GM21723 (cell line): Measurements from ENCODE around the gene GLRX.
A peak's percentile ranks its signal among the peaks of the same experiment; 100 is the strongest.
"Not testable (repeated sequence)": the region's sequence is repeated elsewhere in the genome, so short reads cannot be mapped to it uniquely, and the experiment has no call there.

Source experiments
- ATAC-seq: cut with Tn5 transposase; IDR thresholded peaks from one replicate; pipeline ENCODE4 v1.9.1; 2021; ENCODE audit warnings: mild to moderate bottlenecking, moderate library complexity; ENCODE audit not compliant: unreplicated experiment

The GLRX gene

GRCh38 chr5:95830226-95830625 is 7.7 kb upstream of the GLRX start:
- ATAC-seq, result no peak

- no peak for ATAC-seq
These were observed 5.3 kb upstream of the GLRX start for GRCh38 chr5:95827892-95828246.

GRCh38 chr5:95826949-95827891 is 4.7 kb upstream of the GLRX start:
- no peak for ATAC-seq

- no peak for ATAC-seq
These were observed 3.0 kb upstream of the GLRX start for GRCh38 chr5:95825495-95825894.

GRCh38 chr5:95824747-95825146 is 2.2 kb upstream of the GLRX start:
- ATAC-seq, result no peak

GRCh38 chr5:95823738-95824609 is 1.4 kb upstream of the GLRX start:
- ATAC-seq, result peak; percentile 45

GRCh38 chr5:95823218-95823737 is 752 bp upstream of the GLRX start:
- ATAC-seq, result peak; percentile 2

GRCh38 chr5:95822043-95822541 is 434 bp downstream of the GLRX start:
- peak; percentile 26 for ATAC-seq

GRCh38 chr5:95821110-95822021 is 1.2 kb downstream of the GLRX start:
- peak; percentile 30 for ATAC-seq

- no peak for ATAC-seq
These were observed 4.1 kb downstream of the GLRX start for GRCh38 chr5:95818181-95819147.

- ATAC-seq, result no peak
These were observed 5.1 kb downstream of the GLRX start for GRCh38 chr5:95817430-95817829.

GRCh38 chr5:95816776-95817175 is 5.8 kb downstream of the GLRX start:
- no peak for ATAC-seq

GRCh38 chr5:95816341-95816740 is 6.2 kb downstream of the GLRX start:
- ATAC-seq, result no peak

- no peak for ATAC-seq
These were observed 7.3 kb downstream of the GLRX start for GRCh38 chr5:95815155-95815729.

GRCh38 chr5:95813035-95813434 is 9.5 kb downstream of the GLRX start:
- ATAC-seq, result not testable (repeated sequence)

- no peak for ATAC-seq
These were observed 10.5 kb downstream of the GLRX start for GRCh38 chr5:95812074-95812471.

GRCh38 chr5:95811461-95812073 is 11.0 kb downstream of the GLRX start:
- ATAC-seq, result not testable (repeated sequence)

GRCh38 chr5:95811126-95811423 is 11.5 kb downstream of the GLRX start:
- ATAC-seq, result not testable (repeated sequence)
